ENCODE measurements around the gene KLHDC8A. TPM values are rescaled to one million over a fixed set of nuclear protein-coding genes. Genes with fewer than 3 reads are reported as not detected.
A peak's percentile ranks its signal among the peaks of the same experiment; 100 is the strongest.
"Not testable (repeated sequence)": the region's sequence is repeated elsewhere in the genome, so short reads cannot be mapped to it uniquely, and the experiment has no call there.

The KLHDC8A gene
- total RNA-seq, 1 donor, result not detected

- H3K4me3 ChIP-seq (ENCODE audit: low read depth, low read length), result no peak overlapping the region
- no peak for TF ChIP-seq CTCF (IDR thresholded peaks at IDR 0.05; ENCODE audit: insufficient read depth, low read length)
- peak; percentile 97 for DNase-seq (ENCODE audit: low read depth)
Measured at GRCh38 chr1:205298191-205298994, 58.3 kb downstream of the KLHDC8A start.

- DNase-seq (ENCODE audit: low read depth); H3K4me3 ChIP-seq (ENCODE audit: low read depth, low read length): not testable (repeated sequence)
Measured at GRCh38 chr1:205297546-205298177, 59.1 kb downstream of the KLHDC8A start.

- TF ChIP-seq CTCF (IDR thresholded peaks at IDR 0.05; ENCODE audit: insufficient read depth, low read length), result no peak
- H3K4me3 ChIP-seq (ENCODE audit: low read depth, low read length), result no peak overlapping the region
- no peak for DNase-seq (ENCODE audit: low read depth)
Measured at GRCh38 chr1:205296154-205296553, 60.6 kb downstream of the KLHDC8A start.

GRCh38 chr1:205294934-205295333 lies 61.8 kb downstream of the KLHDC8A start:
- DNase-seq (ENCODE audit: low read depth), result no peak
- no peak for TF ChIP-seq CTCF (IDR thresholded peaks at IDR 0.05; ENCODE audit: insufficient read depth, low read length)
- H3K4me3 ChIP-seq (ENCODE audit: low read depth, low read length), result no peak overlapping the region

GRCh38 chr1:205294175-205294917 lies 62.4 kb downstream of the KLHDC8A start:
- peak; percentile 95 for DNase-seq (ENCODE audit: low read depth)
- H3K4me3 ChIP-seq (ENCODE audit: low read depth, low read length), result no peak overlapping the region
- no peak for TF ChIP-seq CTCF (IDR thresholded peaks at IDR 0.05; ENCODE audit: insufficient read depth, low read length)

- no peak for TF ChIP-seq CTCF (IDR thresholded peaks at IDR 0.05; ENCODE audit: insufficient read depth, low read length)
- DNase-seq (ENCODE audit: low read depth), result no peak
- no peak overlapping the region for H3K4me3 ChIP-seq (ENCODE audit: low read depth, low read length)
Measured at GRCh38 chr1:205293350-205294074, 63.2 kb downstream of the KLHDC8A start.

Data from fibroblast of the aortic adventitia (primary cell).